Measurements from ENCODE around the gene ARL2BP.

DNA sequence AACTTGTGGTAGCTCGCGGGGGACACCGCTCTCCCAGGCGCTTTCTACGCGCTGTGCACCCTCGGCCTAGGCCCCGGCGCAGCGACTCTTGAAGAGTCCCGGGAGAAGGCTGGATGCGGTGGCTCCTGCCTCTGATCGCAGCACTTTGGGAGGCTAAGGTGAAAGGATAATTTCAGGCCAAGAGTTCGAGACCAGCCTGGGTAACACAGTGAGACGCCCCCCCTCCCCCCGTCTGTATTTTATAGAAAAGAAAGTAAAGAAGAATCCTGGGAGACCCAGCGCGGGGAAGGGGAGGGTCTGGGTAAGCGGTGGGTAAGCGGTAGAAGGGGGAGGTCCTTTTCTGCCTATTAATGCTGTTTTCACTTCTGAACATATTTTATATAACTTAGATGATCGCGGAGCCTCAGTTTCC, 39.9 kb downstream of the ARL2BP start:
- TF ChIP-seq CTCF (IDR thresholded peaks at IDR 0.05) = no peak
- TF ChIP-seq POLR2A (IDR thresholded peaks at IDR 0.05) = no peak

Data from right lobe of liver (tissue), 4 donors.